A673 (cell line): ENCODE data around the gene SPINT1. TPM values are rescaled to one million over a fixed set of nuclear protein-coding genes. Genes with fewer than 3 reads are reported as not detected.

Experiments
- BruUV-seq: library from RNA; stranded (reverse); fragments of 400-500 nt; replicated peaks from 2 replicates; lab custom pipeline; 2021; lab: Mats Ljungman, UMichigan
- CTCF ChIA-PET: fragments of 300-600 bp; sonication (Branson Sonifier 250); formaldehyde crosslinking; loops from one replicate; lab custom pipeline; 2022; ENCODE audit warnings: antibody characterized with exemption; lab: Charles Lee
- POLR2A ChIA-PET: fragments of 300-600 bp; sonication (Branson Sonifier 250); formaldehyde crosslinking; loops from one replicate; lab custom pipeline; 2022; ENCODE audit warnings: antibody characterized with exemption; ENCODE audit not compliant: low non-redundant PET; lab: Charles Lee
- DNase-seq: peaks from one replicate; pipeline ENCODE4 v3.0.0-alpha.2; 2015; ENCODE audit warnings: low spot score
- H3K27ac ChIP-seq: fragments of 200-600 bp; sonication (generic); 2 replicates; pipeline ENCODE4 v1.5.1; 2016; ENCODE audit warnings: mixed run types, low read depth, mild to moderate bottlenecking, mixed read lengths, antibody characterized with exemption, low read length; ENCODE audit not compliant: poor library complexity, severe bottlenecking
- H3K27me3 ChIP-seq: fragments of 200-600 bp; sonication (generic); replicated peaks from 2 replicates; pipeline ENCODE4 v1.6.1; 2017; ENCODE audit warnings: mixed run types, low read depth, mild to moderate bottlenecking, mixed read lengths, antibody characterized with exemption, low read length; ENCODE audit not compliant: insufficient read depth, poor library complexity
- H3K36me3 ChIP-seq: fragments of 200-600 bp; sonication (generic); 2 replicates; pipeline ENCODE4 v1.6.1; 2016; ENCODE audit warnings: mixed run types, mild to moderate bottlenecking, mixed read lengths, antibody characterized with exemption, low read length; ENCODE audit not compliant: insufficient read depth, poor library complexity, severe bottlenecking
- H3K4me1 ChIP-seq: fragments of 200-600 bp; sonication (generic); 2 replicates; pipeline ENCODE4 v1.6.1; 2017; ENCODE audit warnings: mixed run types, mild to moderate bottlenecking, mixed read lengths, antibody characterized with exemption, low read length; ENCODE audit not compliant: insufficient read depth, poor library complexity, severe bottlenecking
- H3K4me3 ChIP-seq: fragments of 200-600 bp; sonication (generic); 2 replicates; pipeline ENCODE4 v1.5.1; 2016; ENCODE audit warnings: low read depth, mixed run types, mild to moderate bottlenecking, mixed read lengths, low read length; ENCODE audit not compliant: poor library complexity, severe bottlenecking
- H3K9me3 ChIP-seq: fragments of 200-600 bp; sonication (generic); 2 replicates; pipeline ENCODE4 v1.6.1; 2016; ENCODE audit warnings: mixed run types, low read depth, mild to moderate bottlenecking, mixed read lengths, antibody characterized with exemption, low read length; ENCODE audit not compliant: poor library complexity, severe bottlenecking
- EZH2 ChIP-seq: fragments of 200-600 bp; sonication (generic); IDR thresholded peaks from 2 replicates; pipeline ENCODE4 v1.6.1; 2017; ENCODE audit warnings: borderline replicate concordance, low read depth, mild to moderate bottlenecking, mixed read lengths, antibody characterized with exemption, low read length; ENCODE audit not compliant: poor library complexity, severe bottlenecking
- intact Hi-C: fragments of 100-400 bp; cut with micrococcal nuclease; formaldehyde crosslinking; loops from one replicate; pipeline ENCODE4 v1.10.0; 2022; ENCODE audit not compliant: unreplicated experiment
- total RNA-seq: library from RNA; stranded (reverse); gene quantifications from 2 replicates; pipeline ENCODE4 v1.2.3, GENCODE V29; 2021
- TF ChIP-seq, protein P1 (sequence below): fragments of 300-800, 200-600 bp; sonication (generic); conservative IDR thresholded peaks from 2 replicates; pipeline ENCODE4 v1.5.1; 2017; ENCODE audit warnings: low read depth, mild to moderate bottlenecking, antibody characterized with exemption, low read length, moderate library complexity, mixed read lengths

Gene SPINT1
- total RNA-seq, 1 experiment from 2014 or later = 1.9 TPM

GRCh38 chr15:40806672-40807027 lies 37.2 kb upstream of the SPINT1 start:
- intact Hi-C loops = no loop called here
- Histone ChIP-seq H3K4me1 (peaks cover 6% of the 10 kb centered on the region), H3K27me3 (no peaks in the 10 kb centered on the region), H3K9me3 (no peaks in the 10 kb centered on the region), H3K27ac (peak overlapping the region; percentile 94), H3K4me3 (peak overlapping the region; percentile 97), H3K36me3 (peaks cover 13% of the 10 kb centered on the region)
- no peak for DNase-seq
- ChIA-PET CTCF (interaction anchor here (0.5 to 1.6 kb wide), 2 partner anchors 60 to 217 kb away, joined by 3 to 9 read pairs; no protein-coding TSS in a partner anchor), POLR2A (no interaction called here)
- TF ChIP-seq, protein P1, sequence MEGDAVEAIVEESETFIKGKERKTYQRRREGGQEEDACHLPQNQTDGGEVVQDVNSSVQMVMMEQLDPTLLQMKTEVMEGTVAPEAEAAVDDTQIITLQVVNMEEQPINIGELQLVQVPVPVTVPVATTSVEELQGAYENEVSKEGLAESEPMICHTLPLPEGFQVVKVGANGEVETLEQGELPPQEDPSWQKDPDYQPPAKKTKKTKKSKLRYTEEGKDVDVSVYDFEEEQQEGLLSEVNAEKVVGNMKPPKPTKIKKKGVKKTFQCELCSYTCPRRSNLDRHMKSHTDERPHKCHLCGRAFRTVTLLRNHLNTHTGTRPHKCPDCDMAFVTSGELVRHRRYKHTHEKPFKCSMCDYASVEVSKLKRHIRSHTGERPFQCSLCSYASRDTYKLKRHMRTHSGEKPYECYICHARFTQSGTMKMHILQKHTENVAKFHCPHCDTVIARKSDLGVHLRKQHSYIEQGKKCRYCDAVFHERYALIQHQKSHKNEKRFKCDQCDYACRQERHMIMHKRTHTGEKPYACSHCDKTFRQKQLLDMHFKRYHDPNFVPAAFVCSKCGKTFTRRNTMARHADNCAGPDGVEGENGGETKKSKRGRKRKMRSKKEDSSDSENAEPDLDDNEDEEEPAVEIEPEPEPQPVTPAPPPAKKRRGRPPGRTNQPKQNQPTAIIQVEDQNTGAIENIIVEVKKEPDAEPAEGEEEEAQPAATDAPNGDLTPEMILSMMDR = no peak
- TF ChIP-seq EZH2 = no peak
- TSS peak; percentile 79 for BruUV-seq

DNA sequence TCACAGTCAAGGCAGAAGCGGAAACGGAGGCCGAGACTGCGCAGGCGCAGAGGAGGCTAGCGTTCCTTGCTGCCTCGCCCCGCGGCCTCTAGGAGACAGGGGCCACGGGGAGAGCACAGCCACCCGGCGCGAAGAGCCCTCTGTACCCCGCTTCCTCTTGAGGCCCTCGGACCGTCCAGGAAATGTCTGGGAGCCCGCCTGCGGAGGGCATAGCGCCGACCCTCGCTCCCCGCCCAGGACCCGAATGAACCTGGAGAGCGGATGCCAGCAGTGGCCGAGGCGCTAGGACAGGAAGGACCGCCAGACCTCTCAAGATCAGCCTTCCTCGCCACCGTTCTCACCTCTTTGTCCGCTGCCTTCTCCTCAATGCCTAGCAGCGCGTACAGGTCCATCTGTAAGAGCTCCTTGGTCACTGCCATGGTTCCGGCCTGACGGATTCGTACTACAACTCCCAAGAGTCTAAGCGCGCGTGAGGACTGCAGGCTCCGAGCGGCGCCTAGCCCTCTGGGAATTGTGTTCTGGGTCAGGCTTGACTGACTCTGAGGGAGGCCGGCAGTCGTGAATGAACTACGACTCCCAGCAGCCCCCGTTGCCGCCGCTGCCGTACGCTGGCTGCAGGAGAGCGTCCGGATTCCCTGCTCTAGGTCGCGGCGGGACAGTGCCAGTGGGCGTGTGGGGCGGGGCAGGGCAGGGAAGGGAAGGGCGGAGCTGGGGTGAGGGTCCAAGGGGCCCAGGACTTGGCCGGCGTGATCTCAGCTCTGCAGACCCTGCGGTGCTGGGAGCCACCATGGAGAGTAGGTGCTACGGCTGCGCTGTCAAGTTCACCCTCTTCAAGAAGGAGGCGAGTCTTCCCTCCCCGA lies 36.6 kb upstream of the SPINT1 start, which contains the start of the genes DNAJC17 and ZFYVE19:
Gene DNAJC17 (minus strand): TSS at position 446 of the 860 bp plus-strand sequence. CDS start 27 bp downstream, at position 419.
Gene ZFYVE19 (plus strand): TSS at position 62 of the 860 bp plus-strand sequence. CDS start 501 bp downstream, at position 563.
- H3K27ac ChIP-seq = peak within 1 kb of the TSS; percentile 94
- CTCF ChIA-PET = interaction anchor here (0.5 to 1.6 kb wide), 2 partner anchors 60 to 218 kb away, joined by 3 to 9 read pairs; no protein-coding TSS in a partner anchor
- H3K4me3 ChIP-seq = peak within 1 kb of the TSS; percentile 97
- intact Hi-C loops = no loop called here
- no peaks in the 10 kb centered on the region for H3K27me3 ChIP-seq
- H3K4me1 ChIP-seq = peaks cover 6% of the 10 kb centered on the region
- no peaks in the 10 kb centered on the region for H3K9me3 ChIP-seq
- peaks cover 13% of the 10 kb centered on the region for H3K36me3 ChIP-seq
- TF ChIP-seq, protein P1 = no peak; the same call in 1 of the 2 replicates
- no peak for TF ChIP-seq EZH2
- DNase-seq = peak; percentile 99
- POLR2A ChIA-PET = no interaction called here
- no TSS peak for BruUV-seq

DNA sequence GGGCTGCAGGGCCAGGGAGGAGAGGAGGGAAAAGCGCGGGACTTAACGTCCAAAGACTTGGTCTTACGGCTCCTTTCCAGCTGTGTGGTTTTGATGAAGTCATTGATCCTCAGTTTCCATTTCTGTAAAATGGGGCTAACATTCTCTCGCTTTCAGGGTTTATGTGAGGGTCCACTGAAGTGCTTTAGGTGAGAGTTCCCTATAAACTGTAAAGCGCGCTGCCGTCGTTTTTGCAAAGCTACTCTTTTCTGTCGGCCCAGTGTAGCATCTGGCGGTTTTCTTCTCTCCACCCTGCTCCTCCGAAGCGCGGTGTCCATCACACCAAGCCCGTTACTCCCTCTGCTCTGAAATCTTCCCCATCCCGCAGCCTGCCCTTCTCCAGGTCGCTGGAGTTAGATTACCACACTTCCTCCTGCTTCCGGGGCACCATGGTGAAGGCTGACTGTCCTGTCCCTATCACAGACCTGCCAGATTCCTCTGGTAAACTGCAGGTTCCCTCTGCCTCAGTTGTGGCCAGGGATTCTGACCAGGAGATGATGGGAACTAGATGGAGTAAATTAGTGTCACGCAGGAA lies 35.9 kb upstream of the SPINT1 start:
- DNase-seq = no peak
- CTCF ChIA-PET = interaction anchor here (1.6 kb wide), 1 partner anchor 61 kb away, joined by 3 read pairs; no protein-coding TSS in a partner anchor
- no TSS peak for BruUV-seq
- H3K36me3 ChIP-seq = peaks cover 13% of the 10 kb centered on the region
- POLR2A ChIA-PET = no interaction called here
- intact Hi-C loops = no loop called here
- H3K4me3 ChIP-seq = peak overlapping the region; percentile 97
- TF ChIP-seq, protein P1 = no peak
- no peak for TF ChIP-seq EZH2
- H3K9me3 ChIP-seq = no peaks in the 10 kb centered on the region
- no peaks in the 10 kb centered on the region for H3K27me3 ChIP-seq
- peaks cover 6% of the 10 kb centered on the region for H3K4me1 ChIP-seq
- H3K27ac ChIP-seq = peak overlapping the region; percentile 94
